ENCODE results near the gene CACNA1C. TPM values are rescaled to one million over a fixed set of nuclear protein-coding genes. Genes with fewer than 3 reads are reported as not detected.

Gene CACNA1C
- polyA plus RNA-seq, 1 of the 3 experiments (the other 2 are of a cell fraction): 1.5 TPM

DNA sequence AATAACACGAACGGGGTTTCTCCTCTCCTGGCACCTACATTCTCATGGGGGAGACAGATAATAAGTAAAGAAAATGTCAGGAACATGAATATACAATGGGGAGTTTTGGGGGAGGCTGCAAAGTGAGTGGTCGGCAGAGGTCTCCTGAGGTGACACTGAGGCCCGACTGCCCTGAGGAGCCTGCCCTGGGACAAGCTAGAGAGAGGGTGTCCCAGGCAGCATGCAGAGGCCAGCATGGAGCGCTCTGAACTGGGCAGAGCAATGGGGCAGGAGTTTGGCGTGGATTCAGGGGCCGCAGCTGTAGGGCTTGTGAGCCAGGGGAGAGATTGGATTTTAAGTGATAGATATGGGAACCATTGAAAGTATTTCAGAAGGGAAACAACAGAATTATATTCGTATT is 320.5 kb downstream of the CACNA1C start:
- no peaks in the 10 kb centered on the region for H4K20me1 ChIP-seq (ENCODE audit: insufficient read depth)
- no peaks in the 10 kb centered on the region for H3F3A ChIP-seq (replicated peaks; ENCODE audit: insufficient read depth)
- peaks cover 0 to 11% of the 10 kb centered on the region in 2 experiments; a peak in 1 of 4 replicates for H3K4me1 ChIP-seq (ENCODE audit: control insufficient read depth in 1 of 2, insufficient read depth in 2 of 2, low read depth in 1 of 2, low read length in 1 of 2)
- H3K4me2 ChIP-seq: no peak overlapping the region
- H3K27me3 ChIP-seq (ENCODE audit: insufficient read depth): no peaks in the 10 kb centered on the region
- no peaks in the 10 kb centered on the region for H3K36me3 ChIP-seq (replicated peaks in 1 of 2; ENCODE audit: control insufficient read depth in 1 of 2, insufficient read depth in 2 of 2, low read length in 1 of 2)
- CTCF ChIA-PET: interaction anchor here (1.1 to 4.4 kb wide), 2 partner anchors 22 to 210 kb away, joined by 4 to 21 read pairs; no protein-coding TSS in a partner anchor
- no peaks in the 10 kb centered on the region for H3K9me3 ChIP-seq
- no peaks in the 10 kb centered on the region for H3K79me2 ChIP-seq (ENCODE audit: insufficient read depth)
- no peaks in the 10 kb centered on the region for H3K9me2 ChIP-seq
- WGBS (ENCODE audit: low lambda C conversion rate): 77% methylated on average over 8 of the region's 8 CpGs
- no peak for DNase-seq
- no peak overlapping the region for H3K4me3 ChIP-seq (ENCODE audit: low read depth in 2 of 2, low read length in 1 of 2)
- no peak overlapping the region for H3K27ac ChIP-seq (ENCODE audit: low read depth in 2 of 2, low read length in 1 of 2)
- H2AFZ ChIP-seq (ENCODE audit: low read depth): no peak overlapping the region
- TF ChIP-seq, protein P1, sequence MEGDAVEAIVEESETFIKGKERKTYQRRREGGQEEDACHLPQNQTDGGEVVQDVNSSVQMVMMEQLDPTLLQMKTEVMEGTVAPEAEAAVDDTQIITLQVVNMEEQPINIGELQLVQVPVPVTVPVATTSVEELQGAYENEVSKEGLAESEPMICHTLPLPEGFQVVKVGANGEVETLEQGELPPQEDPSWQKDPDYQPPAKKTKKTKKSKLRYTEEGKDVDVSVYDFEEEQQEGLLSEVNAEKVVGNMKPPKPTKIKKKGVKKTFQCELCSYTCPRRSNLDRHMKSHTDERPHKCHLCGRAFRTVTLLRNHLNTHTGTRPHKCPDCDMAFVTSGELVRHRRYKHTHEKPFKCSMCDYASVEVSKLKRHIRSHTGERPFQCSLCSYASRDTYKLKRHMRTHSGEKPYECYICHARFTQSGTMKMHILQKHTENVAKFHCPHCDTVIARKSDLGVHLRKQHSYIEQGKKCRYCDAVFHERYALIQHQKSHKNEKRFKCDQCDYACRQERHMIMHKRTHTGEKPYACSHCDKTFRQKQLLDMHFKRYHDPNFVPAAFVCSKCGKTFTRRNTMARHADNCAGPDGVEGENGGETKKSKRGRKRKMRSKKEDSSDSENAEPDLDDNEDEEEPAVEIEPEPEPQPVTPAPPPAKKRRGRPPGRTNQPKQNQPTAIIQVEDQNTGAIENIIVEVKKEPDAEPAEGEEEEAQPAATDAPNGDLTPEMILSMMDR (IDR thresholded peaks at IDR 0.05): no peak
- TF ChIP-seq ELF1 (IDR thresholded peaks at IDR 0.05) (no peak), RXRA (IDR thresholded peaks at IDR 0.05; ENCODE audit: borderline replicate concordance, low read depth) (no peak), NFIC (IDR thresholded peaks at IDR 0.05; ENCODE audit: borderline replicate concordance) (no peak), SIN3A (IDR thresholded peaks at IDR 0.05; ENCODE audit: borderline replicate concordance, low read depth, low read length) (no peak), RFX5 (IDR thresholded peaks at IDR 0.05; ENCODE audit: low read length) (no peak)
- TF ChIP-seq, protein P2, sequence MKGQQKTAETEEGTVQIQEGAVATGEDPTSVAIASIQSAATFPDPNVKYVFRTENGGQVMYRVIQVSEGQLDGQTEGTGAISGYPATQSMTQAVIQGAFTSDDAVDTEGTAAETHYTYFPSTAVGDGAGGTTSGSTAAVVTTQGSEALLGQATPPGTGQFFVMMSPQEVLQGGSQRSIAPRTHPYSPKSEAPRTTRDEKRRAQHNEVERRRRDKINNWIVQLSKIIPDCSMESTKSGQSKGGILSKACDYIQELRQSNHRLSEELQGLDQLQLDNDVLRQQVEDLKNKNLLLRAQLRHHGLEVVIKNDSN (IDR thresholded peaks at IDR 0.05; ENCODE audit: borderline replicate concordance, low read depth): no peak
- H3K9ac ChIP-seq: no peak overlapping the region
- POLR2A ChIA-PET: no interaction called here

DNA sequence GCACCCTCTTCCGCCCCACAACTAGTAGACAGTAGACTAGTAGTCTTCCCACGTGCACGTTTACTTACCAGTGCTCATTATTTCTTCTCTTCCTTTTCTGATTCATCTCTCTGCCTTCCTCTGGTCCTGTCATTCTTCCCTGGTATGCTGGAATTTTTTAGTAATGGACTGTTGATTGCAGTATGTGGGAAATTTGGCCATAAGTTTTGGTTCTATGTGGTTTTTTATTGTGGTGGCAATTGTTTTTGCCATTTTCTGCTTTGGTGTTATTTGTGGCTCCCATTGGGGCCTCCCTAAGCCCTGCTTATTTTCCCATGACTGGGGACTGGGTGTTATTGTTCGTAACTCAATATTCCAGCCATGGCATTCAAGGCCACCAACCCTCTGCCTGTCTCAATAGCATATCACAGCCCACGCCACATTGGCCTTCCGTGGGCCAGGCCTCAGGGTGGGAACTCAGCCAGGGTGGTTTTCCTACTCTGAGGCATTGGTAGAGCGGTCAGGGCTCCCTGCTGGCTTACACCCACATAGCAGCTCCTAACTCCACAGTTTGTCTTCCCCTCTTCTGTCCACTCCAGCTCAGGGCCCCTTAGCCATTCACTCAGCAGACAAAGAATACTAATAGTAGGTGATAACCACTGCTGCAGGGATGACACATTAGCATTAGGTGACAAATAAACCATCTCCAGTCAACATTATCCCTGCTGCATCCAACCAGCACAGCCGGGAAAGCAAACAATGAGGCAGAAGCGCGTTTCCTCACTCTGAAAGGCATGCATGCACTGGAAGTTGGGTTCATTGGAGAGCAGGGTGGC is 321.5 kb downstream of the CACNA1C start:
- no peaks in the 10 kb centered on the region for H3K9me2 ChIP-seq
- no peak for DNase-seq
- no peak overlapping the region for H3K27ac ChIP-seq (ENCODE audit: low read depth in 2 of 2, low read length in 1 of 2)
- H4K20me1 ChIP-seq (ENCODE audit: insufficient read depth): no peaks in the 10 kb centered on the region
- ChIA-PET CTCF (interaction anchor here (1.1 to 4.4 kb wide), 2 partner anchors 21 to 209 kb away, joined by 4 to 21 read pairs; no protein-coding TSS in a partner anchor), POLR2A (no interaction called here)
- no peaks in the 10 kb centered on the region for H3F3A ChIP-seq (replicated peaks; ENCODE audit: insufficient read depth)
- H3K4me3 ChIP-seq (ENCODE audit: low read depth in 2 of 2, low read length in 1 of 2): no peak overlapping the region
- H3K27me3 ChIP-seq (ENCODE audit: insufficient read depth): no peaks in the 10 kb centered on the region
- WGBS (ENCODE audit: low lambda C conversion rate): 76% methylated on average over 10 of the region's 10 CpGs
- TF ChIP-seq, protein P3, sequence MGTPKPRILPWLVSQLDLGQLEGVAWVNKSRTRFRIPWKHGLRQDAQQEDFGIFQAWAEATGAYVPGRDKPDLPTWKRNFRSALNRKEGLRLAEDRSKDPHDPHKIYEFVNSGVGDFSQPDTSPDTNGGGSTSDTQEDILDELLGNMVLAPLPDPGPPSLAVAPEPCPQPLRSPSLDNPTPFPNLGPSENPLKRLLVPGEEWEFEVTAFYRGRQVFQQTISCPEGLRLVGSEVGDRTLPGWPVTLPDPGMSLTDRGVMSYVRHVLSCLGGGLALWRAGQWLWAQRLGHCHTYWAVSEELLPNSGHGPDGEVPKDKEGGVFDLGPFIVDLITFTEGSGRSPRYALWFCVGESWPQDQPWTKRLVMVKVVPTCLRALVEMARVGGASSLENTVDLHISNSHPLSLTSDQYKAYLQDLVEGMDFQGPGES (IDR thresholded peaks at IDR 0.05; ENCODE audit: low read depth, low read length): no peak
- TF ChIP-seq RCOR1 (IDR thresholded peaks at IDR 0.05; ENCODE audit: low read length) (no peak), RFX5 (IDR thresholded peaks at IDR 0.05; ENCODE audit: low read length) (no peak), ELF1 (IDR thresholded peaks at IDR 0.05) (no peak), POLR2AphosphoS5 (IDR thresholded peaks at IDR 0.05; ENCODE audit: low read depth, low read length) (no peak), RXRA (IDR thresholded peaks at IDR 0.05; ENCODE audit: borderline replicate concordance, low read depth) (no peak), MEF2A (IDR thresholded peaks at IDR 0.05; ENCODE audit: borderline replicate concordance, low read depth) (no peak), TAF1 (IDR thresholded peaks at IDR 0.05; ENCODE audit: borderline replicate concordance, low read depth, low read length) (no peak), FOSL2 (IDR thresholded peaks at IDR 0.05; ENCODE audit: borderline replicate concordance, low read depth) (no peak), TEAD4 (IDR thresholded peaks at IDR 0.05; ENCODE audit: borderline replicate concordance, insufficient read depth) (no peak), RAD21 (IDR thresholded peaks at IDR 0.05; ENCODE audit: low read length) (no peak), GATA2 (CRISPR knock-in tag; IDR thresholded peaks at IDR 0.05) (no peak)
- H3K4me2 ChIP-seq: no peak overlapping the region
- no peak overlapping the region for H3K9ac ChIP-seq
- no peaks in the 10 kb centered on the region for H3K79me2 ChIP-seq (ENCODE audit: insufficient read depth)
- no peaks in the 10 kb centered on the region for H3K9me3 ChIP-seq
- peaks cover 0 to 11% of the 10 kb centered on the region in 2 experiments; a peak in 1 of 4 replicates for H3K4me1 ChIP-seq (ENCODE audit: control insufficient read depth in 1 of 2, insufficient read depth in 2 of 2, low read depth in 1 of 2, low read length in 1 of 2)
- no peak overlapping the region for H2AFZ ChIP-seq (ENCODE audit: low read depth)
- H3K36me3 ChIP-seq (replicated peaks in 1 of 2; ENCODE audit: control insufficient read depth in 1 of 2, insufficient read depth in 2 of 2, low read length in 1 of 2): no peaks in the 10 kb centered on the region
